ENCODE results near the gene ARHGEF12.

ARHGEF12 gene

DNA sequence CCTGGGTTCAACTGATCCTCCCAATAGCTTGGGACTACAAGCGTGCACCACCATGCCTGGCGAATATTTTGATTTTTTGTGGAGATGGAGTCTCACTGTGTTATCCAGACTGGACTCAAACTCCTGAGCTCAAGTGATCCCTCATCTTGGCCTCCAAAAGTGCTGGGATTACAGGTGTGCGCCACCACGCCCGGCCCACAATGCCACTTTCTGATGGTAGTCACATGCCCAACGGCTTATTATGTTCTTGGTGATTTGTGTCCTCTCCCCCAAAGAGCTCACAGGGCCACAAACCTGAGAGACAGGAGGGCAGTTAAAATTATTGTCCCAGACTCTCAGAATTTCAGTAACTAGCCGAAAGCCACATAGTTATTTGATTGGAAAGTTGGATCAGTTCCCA, 185.0 kb downstream of the ARHGEF12 start:
- no peak for DNase-seq

DNA sequence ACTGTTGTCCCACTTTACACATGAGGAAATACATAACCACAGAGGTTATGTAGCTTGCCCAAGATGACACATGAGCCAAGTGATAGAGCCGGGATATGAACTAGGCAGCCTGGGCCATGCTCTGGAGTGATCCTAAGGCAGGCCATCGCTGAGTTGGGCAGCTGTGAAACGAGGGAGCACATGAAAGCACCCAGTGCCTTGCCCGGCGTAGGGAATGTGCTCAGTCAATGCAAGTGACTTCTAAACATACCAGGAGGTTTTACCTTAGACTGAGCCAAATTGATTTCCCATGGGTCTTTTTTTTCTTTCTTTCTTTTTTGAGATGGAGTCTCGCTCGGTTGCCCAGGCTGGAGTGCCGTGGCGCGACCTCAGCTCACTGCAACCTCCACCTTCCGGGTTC, 185.8 kb downstream of the ARHGEF12 start:
- DNase-seq: no peak

DNA sequence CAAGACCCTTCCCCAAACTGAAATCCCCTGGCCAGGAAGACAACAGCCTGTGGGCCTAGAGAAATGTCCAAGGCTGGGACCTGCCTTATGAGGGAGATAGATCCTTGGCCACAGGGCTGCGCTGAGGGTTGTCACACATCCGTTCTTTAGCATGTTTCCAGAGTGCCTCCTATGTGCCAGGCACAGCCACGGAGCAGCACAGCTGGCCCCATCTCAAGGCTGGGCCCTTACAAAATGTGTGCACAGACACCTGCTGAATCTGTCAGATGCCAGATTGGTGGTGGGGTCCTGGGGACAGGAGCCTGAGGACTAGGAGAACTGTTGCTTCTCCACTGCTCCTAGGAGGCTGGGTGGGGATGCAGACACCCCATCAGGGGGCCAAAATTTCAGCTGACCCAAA, 186.5 kb downstream of the ARHGEF12 start:
- DNase-seq: no peak

DNA sequence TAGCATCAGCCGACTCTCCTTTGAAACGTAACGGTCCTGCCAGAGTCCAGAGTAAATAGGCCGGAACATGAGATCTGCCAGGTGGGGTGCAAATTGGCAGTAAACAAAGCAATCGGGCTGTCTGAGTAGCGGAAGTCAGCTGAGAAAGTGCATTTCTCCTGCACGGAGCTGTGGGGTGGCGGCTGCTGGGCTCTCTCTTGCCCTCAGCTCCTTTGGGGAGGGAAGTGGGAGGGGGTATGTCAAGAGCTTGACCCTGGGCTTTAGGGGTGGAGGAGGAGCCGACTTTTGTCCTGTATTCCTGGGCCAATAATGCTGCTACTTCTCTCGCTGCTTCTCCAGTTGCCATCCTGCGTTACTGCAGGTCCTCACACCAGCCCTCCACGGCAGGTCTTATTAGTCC, 187.0 kb downstream of the ARHGEF12 start:
- peak in 1 of 2 experiments; percentile 67 for DNase-seq

DNA sequence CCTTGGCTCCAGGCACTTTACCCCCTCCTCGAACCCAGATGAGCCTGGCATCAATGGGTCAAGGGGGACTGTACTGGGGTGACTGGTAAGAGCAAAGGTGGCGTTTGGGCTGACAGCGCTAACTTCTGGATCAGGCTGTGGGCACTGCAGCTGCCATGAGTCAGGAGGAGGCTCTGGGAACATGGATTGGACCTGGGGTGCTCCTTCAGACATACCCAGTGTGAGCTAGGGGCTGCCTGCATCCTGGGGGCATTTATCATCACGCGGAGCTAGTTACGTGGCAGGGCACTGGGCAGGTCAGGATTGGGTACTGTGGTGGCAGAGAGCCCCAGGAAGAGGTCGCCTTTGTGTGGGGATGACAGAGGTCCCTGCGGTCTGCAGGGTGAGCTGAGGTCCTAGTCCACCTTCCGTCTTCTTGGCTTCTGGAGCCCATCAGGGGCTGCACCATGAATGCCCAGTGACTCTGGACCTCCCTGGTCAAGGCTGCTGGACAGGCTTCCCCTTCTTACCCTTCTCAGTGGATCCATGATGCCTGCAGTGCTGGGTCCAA, 188.4 kb downstream of the ARHGEF12 start:
- no peak for DNase-seq

DNA sequence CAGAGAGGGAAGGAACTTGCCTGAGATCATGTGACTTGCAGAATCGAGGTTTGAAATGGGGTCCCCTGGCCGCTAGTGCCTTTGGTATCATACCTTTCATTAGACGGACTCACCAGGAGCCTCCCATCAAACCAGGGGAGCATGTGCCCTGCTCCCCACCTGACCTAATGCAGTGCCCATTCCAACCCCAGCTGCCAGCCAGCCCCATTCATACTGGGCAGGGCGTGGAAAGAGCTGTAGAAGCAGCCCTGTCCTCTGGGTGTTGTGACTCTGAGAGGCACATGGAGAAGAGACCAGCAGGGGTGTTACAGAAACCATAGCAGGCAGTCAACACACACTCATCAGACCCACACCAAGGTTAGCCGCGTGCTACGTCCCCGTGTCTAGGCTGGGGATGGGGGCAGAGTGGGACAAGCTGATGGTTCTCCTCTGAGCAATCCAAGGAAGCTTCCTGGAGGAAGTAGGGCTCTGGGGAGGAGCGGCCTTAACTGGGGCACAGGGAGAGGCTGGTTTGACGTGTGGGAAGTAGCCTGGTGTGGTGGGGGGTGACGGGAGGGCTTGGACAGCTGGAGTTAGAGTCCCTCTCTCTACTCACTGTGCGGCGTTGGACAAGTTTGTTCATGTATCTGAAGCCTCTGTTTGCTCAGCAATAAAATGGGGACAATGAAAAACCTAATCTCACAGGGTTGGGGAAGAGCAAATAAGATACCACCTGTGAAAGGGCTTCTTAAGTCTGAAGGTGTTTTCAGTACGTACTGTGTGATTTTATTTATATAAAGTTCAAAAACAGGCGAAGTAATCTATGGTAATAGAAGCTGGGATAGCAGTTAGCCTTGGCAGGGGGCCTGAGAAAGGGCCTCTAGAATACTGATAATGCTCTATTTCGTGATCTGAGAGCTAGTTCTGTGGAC, 189.3 kb downstream of the ARHGEF12 start:
- DNase-seq: no peak

DNA sequence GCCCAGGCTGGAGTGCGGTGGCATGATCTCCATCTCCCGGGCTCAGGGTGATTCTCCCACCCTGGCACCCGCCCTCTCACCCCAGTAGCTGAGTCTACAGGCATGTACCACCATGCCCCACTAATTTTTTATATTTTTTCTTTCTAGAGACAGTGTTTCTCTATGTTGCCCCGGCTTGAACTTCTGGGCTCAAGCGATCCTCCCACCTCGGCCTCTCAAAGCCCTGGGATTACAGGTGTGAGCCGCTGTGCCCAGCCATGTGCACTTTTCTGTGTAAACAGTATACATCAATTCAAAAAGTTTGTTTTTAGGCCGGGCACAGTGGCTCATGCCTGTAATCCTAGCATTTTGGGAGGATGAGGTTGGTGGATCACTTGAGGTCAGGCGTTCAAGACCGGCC, 190.0 kb downstream of the ARHGEF12 start:
- DNase-seq: no peak

DNA sequence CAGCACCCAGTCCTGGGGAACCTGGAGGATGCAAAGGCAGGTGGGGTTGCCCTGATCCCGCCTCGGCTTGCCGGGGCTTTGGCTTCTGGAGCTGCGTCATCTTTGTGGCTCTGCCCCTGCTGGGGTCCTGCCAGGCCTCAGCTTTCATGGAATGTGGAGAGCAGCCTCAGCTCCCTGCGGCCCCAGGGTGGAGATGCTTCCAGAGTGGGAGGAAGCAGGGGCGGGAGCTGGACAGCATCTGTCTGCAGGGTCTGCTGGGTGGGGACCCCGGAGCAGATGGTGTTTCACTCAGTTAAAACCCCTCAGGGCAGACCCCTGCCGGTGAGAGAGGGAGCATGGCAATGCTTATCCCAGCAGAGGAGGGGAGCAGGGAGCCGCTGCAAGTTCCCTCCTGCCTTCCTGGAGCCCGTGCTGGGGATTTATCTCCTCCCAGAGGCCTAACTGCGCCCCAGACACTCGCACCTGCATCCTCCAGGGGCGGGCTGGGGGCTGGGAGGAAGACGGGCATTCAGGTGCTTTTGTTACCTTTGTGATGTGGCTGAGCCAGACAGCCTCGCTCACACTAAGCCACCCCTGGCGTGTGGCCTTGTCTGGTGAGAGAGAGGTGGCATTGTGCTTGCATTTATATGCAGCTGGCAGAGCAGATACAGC, 191.0 kb downstream of the ARHGEF12 start:
- peak in 1 of 2 experiments; percentile 36 for DNase-seq

DNA sequence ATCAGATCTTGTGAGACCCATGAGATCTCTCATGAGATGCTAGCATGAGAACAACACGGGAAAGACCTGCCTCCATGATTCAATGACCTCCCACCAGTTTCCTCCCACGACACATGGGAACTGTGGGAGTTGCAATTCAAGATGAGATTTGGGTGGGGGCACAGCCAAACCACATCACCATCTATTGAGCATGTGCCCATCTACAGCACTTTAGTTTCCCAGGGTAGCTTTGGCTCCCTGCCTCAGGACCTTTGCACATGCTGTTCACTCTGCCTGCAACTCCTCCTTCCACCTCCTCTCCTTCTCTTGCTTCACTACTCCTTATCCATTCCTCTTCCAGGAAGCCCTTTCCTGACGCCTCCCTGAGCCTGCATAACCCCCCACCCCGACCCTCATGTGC, 192.5 kb downstream of the ARHGEF12 start:
- no peak for DNase-seq

DNA sequence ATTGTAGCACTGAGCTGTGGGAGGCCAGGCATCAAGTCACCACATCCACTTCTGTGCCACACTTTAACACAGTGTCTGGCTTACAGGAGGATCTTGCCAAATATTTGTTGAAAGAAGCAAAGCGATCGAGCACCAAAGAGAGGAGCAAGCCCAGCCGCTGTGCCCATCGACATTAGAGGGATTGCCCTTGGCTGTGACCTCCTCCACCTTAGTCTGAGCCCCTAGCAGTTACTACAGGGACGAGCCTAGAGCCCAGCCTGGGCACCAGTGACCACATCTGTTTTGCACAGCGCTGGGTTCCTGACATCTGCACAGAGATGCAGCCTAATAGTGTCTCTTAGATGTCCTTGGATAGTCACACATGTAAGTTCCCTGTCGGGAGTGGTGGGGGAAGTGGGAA, 193.0 kb downstream of the ARHGEF12 start:
- DNase-seq: no peak

DNA sequence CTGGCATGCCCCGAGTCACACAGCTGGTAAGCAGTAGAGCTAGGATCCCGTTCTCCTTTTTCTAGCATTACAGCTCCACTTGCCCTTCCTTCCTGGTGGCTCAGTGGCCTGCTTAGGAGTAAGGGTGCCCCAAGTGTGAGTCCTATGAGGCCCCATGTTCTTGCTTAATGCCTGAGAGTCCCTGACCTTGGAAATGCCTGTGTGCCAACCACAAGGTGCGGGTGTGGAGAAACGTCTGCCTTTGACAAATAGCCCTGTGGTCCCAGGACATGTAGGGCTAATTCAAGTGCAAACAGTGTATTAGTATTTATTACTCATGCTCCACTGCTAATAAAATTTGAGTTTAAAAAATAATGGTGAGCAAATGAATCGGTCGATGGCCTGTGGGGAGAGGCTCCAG, 193.7 kb downstream of the ARHGEF12 start:
- DNase-seq: no peak

DNA sequence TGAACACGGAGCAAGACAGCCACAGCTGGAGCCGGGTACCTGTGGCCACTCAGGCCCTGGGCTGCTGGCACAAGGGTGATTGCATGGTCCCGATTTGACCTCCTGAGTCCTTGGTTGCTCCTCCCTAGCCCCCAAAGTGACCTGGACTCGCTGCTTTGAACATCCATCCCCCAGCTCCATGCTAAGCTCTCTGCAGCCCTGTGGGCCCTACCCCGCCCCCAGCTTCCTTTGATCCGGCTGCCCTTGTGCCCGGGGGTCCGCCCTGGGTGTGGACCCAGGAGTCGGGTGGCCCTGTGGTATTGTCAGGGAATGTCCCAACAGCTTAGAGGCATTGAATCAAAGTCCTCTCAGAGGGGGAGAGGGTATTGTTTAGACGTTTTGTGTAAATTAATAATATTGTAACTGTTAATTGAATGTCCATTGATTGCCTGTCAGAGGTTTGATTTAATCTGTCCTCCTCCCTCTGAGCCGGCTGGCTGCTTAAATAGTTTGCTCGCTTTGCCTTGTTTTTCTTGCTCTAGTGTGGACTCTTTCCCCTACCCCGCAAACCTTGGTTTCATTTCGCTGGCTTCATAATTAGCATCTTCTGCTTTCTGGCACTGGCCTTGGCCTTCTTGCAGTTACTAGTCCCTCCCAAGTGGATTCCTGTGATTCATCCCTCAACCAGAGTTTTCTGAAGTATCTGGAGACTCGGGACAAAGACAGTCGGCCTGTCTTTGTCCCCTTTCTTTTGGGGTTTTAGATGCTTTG, 196.0 kb downstream of the ARHGEF12 start:
- DNase-seq: no peak

DNA sequence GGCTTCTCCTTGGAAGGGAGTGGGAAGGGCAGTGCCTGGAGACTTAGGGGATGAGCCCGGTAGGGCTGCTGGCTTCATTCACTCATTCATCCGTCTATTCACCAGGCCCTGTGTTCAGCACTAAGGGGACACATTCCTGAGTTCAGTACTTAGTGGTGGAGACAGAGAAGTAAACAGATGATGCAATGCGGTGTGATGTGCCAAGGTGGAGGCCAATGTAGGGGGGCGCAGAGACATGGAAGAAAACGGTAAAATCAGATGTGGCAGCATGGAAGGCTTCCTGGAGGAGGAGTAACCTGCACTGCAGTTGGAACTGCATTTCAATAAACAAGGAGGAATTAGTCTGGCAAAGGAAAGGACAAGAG, 196.6 kb downstream of the ARHGEF12 start:
- DNase-seq: no peak

DNA sequence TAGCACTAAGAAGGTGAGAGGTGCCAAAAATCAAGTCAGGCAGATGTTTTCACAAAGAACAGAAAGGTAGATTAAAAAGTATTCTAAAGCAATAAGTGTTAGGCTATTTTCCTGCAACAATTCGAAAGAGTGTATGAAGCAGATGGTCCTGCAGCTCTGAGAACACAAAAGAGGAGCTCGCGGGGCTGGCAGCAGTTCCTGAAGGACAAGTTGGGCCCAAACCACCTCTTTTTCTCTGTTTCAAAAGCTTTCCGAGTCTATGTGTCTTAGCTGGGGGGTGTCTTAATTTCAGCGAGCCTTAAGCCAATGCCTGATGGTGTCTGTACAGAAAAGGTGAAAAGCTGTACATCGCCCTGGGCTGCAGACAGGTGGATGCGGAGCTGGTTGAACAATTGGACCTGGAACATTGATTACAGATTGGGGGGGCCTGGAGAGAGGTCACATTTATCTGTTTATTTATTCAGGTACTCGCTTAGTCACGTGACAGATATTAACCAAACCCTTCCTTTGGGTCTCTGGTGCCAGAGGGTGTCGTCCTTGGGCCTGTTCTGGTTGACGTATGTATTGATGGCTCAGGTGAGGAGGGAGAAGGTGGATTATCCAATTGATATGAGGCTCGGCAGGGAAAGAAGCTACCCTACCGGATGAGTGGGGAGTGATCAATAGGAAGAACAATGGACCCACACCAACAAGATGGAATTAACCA, 200.0 kb downstream of the ARHGEF12 start:
- no peak for DNase-seq

DNA sequence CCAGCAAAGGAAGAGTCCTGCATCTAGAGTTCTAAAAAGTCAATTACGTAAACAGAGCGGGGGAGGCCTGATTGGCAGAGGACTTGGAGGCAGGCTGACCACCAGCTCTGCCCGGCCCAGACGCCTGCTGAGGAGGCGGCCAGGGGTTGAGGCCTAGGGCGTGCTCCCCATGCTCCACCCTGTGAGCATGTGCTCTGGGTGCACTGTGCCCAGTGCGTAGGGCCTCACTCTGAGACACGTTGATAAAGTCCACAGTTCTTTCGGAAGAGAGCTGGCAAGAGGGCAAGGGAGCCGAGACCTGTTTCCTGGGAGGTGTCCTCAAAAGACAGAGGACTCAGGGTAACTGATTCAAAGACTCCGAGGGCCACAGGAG, 200.6 kb downstream of the ARHGEF12 start:
- DNase-seq: no peak

DNA sequence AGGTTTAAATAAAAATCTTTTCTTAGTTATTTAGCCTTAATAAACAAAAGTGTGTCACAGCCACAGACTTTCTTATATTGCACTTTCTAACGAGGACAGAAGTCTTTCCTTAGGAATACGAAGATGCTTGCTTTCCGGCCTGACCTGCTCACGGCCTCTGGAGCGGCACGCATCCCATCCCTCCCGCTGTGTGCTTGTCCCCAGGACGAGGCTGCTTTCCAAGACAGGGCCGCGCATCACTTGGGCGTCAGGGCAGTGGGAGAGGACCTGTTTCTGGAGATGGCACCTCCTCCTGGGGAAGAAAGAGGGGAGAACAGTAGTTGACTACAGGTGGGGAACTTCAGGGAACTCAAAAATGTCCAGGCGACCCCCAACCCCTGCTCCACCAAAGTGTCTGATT, 201.8 kb downstream of the ARHGEF12 start:
- DNase-seq: no peak

DNA sequence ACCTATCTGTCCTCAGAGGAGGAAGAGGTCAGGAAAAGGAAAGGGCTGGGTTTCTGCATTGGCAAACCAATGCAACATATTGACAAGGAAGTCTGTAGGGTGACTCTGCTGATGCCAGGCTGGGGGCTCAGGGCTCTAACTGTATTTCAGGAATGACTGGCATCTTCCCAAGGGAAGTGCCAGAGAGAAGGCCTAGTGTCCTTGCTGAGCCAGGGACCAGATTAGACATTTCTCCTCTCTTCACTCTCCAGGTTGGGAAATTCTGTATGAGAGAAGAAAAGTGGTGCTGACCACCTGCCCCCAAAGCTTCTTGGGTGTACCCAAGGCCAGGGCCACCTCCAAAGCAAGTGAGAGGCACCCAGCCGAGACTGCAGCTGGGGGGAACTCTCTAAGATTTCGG, 202.5 kb downstream of the ARHGEF12 start:
- DNase-seq: no peak

Measured in NCI-H2081 (cell line).